K562 (cell line): ENCODE data around the gene MEF2C. TPM values are rescaled to one million over a fixed set of nuclear protein-coding genes. Genes with fewer than 3 reads are reported as not detected.
A peak's percentile ranks its signal among the peaks of the same experiment; 100 is the strongest.
"Not testable (repeated sequence)": the region's sequence is repeated elsewhere in the genome, so short reads cannot be mapped to it uniquely, and the experiment has no call there.

Experiments
- ATAC-seq: fragments of 200-7000 bp; cut with Tn5 transposase; 3 replicates; pipeline ENCODE4 v1.9.1; 2020; ENCODE audit warnings: moderate library complexity
- BruUV-seq: library from RNA; stranded (reverse); fragments of 400-500 nt; replicated peaks from 2 replicates; lab custom pipeline; 2021; lab: Mats Ljungman, UMichigan
- CTCF ChIA-PET: fragments of 300-600 bp; formaldehyde crosslinking; extraction: SDS; loops from one replicate; lab custom pipeline; 2021; ENCODE audit warnings: low intra/inter-chr PET ratio; lab: Yijun Ruan, JAX
- POLR2A ChIA-PET: fragments of 300-600, 350-650 bp; sonication (Branson Sonifier 250); formaldehyde crosslinking; extraction: SDS; loops from one replicate; lab custom pipeline; 2021; ENCODE audit warnings: antibody characterized with exemption, inconsistent platforms; lab: Yijun Ruan, JAX
- DNase-seq, 4 experiments: peaks; one replicate each; pipeline versions ENCODE4 v3.0.0 to v3.0.0-alpha.2; 2011 to 2018; ENCODE audit warnings: low spot score in 3 of 4, mixed read lengths in 3 of 4; ENCODE audit errors: extremely low read depth in 1 of 4
- FAIRE-seq: peaks from 2 replicates; lab custom pipeline; 2011; peaks lifted over from hg19 to GRCh38; lab: Jason Lieb, UNC
- H2AFZ ChIP-seq: 2 replicates; pipeline ENCODE4 v1.6.0; 2011; ENCODE audit warnings: low read depth, low read length, control low read depth, inconsistent platforms
- H3K27ac ChIP-seq: fragments of 200-600 bp; 3 replicates; pipeline ENCODE4 v1.8.0; 2011; ENCODE audit warnings: low read depth, mild to moderate bottlenecking, control low read depth, inconsistent platforms, low read length, moderate library complexity, mixed read lengths; ENCODE audit errors: extremely low read depth
- H3K27me3 ChIP-seq, 2 experiments: fragments of 300-600 bp in 1 of 2; 2 replicates in 1 of 2; 3 replicates in 1 of 2; pipeline versions ENCODE4 v1.6.0 to v1.8.0; 2011; ENCODE audit warnings: inconsistent platforms in 2 of 2, low read length in 2 of 2, mild to moderate bottlenecking in 1 of 2, mixed read lengths in 1 of 2, moderate library complexity in 1 of 2; ENCODE audit not compliant: control insufficient read depth in 2 of 2, insufficient read depth in 2 of 2
- H3K36me3 ChIP-seq: fragments of 300-600 bp; 3 replicates; pipeline ENCODE4 v1.8.0; 2011; ENCODE audit warnings: mild to moderate bottlenecking, low read length, inconsistent platforms; ENCODE audit not compliant: control insufficient read depth, insufficient read depth
- H3K4me1 ChIP-seq, 2 experiments: fragments of 200-600 bp in 1 of 2; replicated peaks in 1 of 2; 2 replicates in 1 of 2; 3 replicates in 1 of 2; pipeline versions ENCODE4 v1.5.1 to v1.8.0; 2011; ENCODE audit warnings: inconsistent platforms in 2 of 2, low read length in 2 of 2, mild to moderate bottlenecking in 1 of 2, mixed read lengths in 1 of 2, moderate library complexity in 1 of 2; ENCODE audit not compliant: control insufficient read depth in 2 of 2, insufficient read depth in 2 of 2
- H3K4me2 ChIP-seq: 2 replicates; pipeline ENCODE4 v1.6.1; 2011; ENCODE audit warnings: low read length, control low read depth, inconsistent platforms, mixed read lengths; ENCODE audit not compliant: insufficient read depth
- H3K4me3 ChIP-seq: fragments of 200-600 bp; sonication (generic), shearing (Covaris generic); 2 replicates; pipeline ENCODE4 v1.5.1; 2016; ENCODE audit warnings: control low read depth, inconsistent platforms
- H3K79me2 ChIP-seq: fragments of 200-600 bp; 3 replicates; pipeline ENCODE4 v1.8.0; 2011; ENCODE audit warnings: low read length, inconsistent platforms; ENCODE audit not compliant: control insufficient read depth, insufficient read depth
- H3K9ac ChIP-seq, 2 experiments: 2 replicates each; pipeline versions ENCODE4 v1.6.0 to v1.6.1; 2011; ENCODE audit warnings: low read depth in 2 of 2, low read length in 2 of 2, control low read depth in 1 of 2, inconsistent platforms in 1 of 2, mild to moderate bottlenecking in 1 of 2, mixed read lengths in 1 of 2; ENCODE audit not compliant: insufficient read depth in 1 of 2
- H3K9me1 ChIP-seq: one replicate; pipeline ENCODE4 v1.6.0; 2011; ENCODE audit warnings: inconsistent platforms, mild to moderate bottlenecking, low read length, moderate library complexity; ENCODE audit not compliant: control insufficient read depth, insufficient read depth
- H3K9me3 ChIP-seq: replicated peaks from 2 replicates; pipeline ENCODE4 v1.5.1; 2011; ENCODE audit warnings: low read depth, low read length, inconsistent platforms; ENCODE audit not compliant: control insufficient read depth, insufficient read depth
- H4K20me1 ChIP-seq: replicated peaks from 2 replicates; pipeline ENCODE4 v1.6.1; 2011; ENCODE audit warnings: low read length, inconsistent platforms, mixed read lengths; ENCODE audit not compliant: control insufficient read depth, insufficient read depth
- ARID2 ChIP-seq: fragments of 450-650 bp; IDR thresholded peaks from 2 replicates; pipeline ENCODE4 v1.6.1; 2017; ENCODE audit warnings: antibody characterized with exemption, mild to moderate bottlenecking
- BCOR ChIP-seq: fragments of 450-650 bp; IDR thresholded peaks from 2 replicates; pipeline ENCODE4 v1.6.1; 2016
- CBX3 ChIP-seq, 2 experiments: IDR thresholded peaks; 1 replicate in 1 of 2; 2 replicates in 1 of 2; pipeline ENCODE4 v1.6.1; 2012; ENCODE audit warnings: inconsistent platforms in 2 of 2, low read length in 2 of 2, borderline replicate concordance in 1 of 2, control low read depth in 1 of 2
- CEBPB ChIP-seq: fragments of 450-650 bp; IDR thresholded peaks from 2 replicates; pipeline ENCODE4 v1.6.1; 2016; ENCODE audit warnings: missing genetic modification characterization, missing compliant biosample characterization
- KDM5B ChIP-seq: fragments of 200-600 bp; sonication (generic); IDR thresholded peaks from 2 replicates; pipeline ENCODE4 v1.6.1; 2012; ENCODE audit warnings: low read depth, mild to moderate bottlenecking, moderate library complexity, low read length, control low read depth, inconsistent platforms; ENCODE audit not compliant: insufficient replicate concordance
- RFX5 ChIP-seq: IDR thresholded peaks from 2 replicates; pipeline ENCODE4 v1.6.1; 2011; ENCODE audit warnings: low read depth, mild to moderate bottlenecking, improper control_type of control experiment, low read length
- SUPT5H ChIP-seq: fragments of 450-650 bp; IDR thresholded peaks from 2 replicates; pipeline ENCODE4 v1.6.1; 2016
- ZNF146 ChIP-seq: IDR thresholded peaks from one replicate; pipeline ENCODE4 v1.6.1; 2018; ENCODE audit warnings: missing compliant biosample characterization; ENCODE audit not compliant: unreplicated experiment
- WGBS: fragments of 100-300 bp; shearing (Covaris generic); methylation state at CpG from one replicate; pipeline ENCODE4 v1.1.6; 2016; ENCODE audit warnings: low coverage, mixed read lengths; ENCODE audit not compliant: insufficient coverage; ENCODE audit errors: missing lambda C conversion rate; 5-methylcytosine and 5-hydroxymethylcytosine counted together
- in situ Hi-C: fragments of 300-500 bp; cut with MboI; formaldehyde crosslinking; loops from 4 replicates; pipeline ENCODE4 v1.15.0; 2018; ENCODE audit warnings: inconsistent platforms, mixed read lengths
- intact Hi-C: fragments of 100-400 bp; cut with micrococcal nuclease; formaldehyde crosslinking; loops from 2 replicates; pipeline ENCODE4 v1.14.2; 2022
- polyA plus RNA-seq, 8 experiments: library from polyadenylated mRNA; depleted of rRNA in 4 of 8; stranded (reverse) in 5 of 8; unstranded in 3 of 8; fragments of >200 nt; fragmentation: Nextera tagmentation in 2 of 8; fragmentation: Illumina TruSeq in 1 of 8; extraction: Ambion mirVana in 2 of 8; extraction: Trizol in 1 of 8; gene quantifications; 2 replicates each; pipeline versions ENCODE4 v1.2.1 to v1.2.3, GENCODE V29; 2011 to 2014; ENCODE audit warnings: inconsistent platforms in 1 of 8, missing spikeins in 1 of 8
- total RNA-seq, 7 experiments: library from RNA; depleted of rRNA in 6 of 7; stranded (reverse); fragments of >200 nt in 6 of 7; fragmentation: Illumina TruSeq in 2 of 7; extraction: Trizol in 2 of 7; gene quantifications; 2 replicates each; pipeline versions ENCODE4 v1.2.1 to v1.2.3, GENCODE V29; 2011 to 2021; ENCODE audit warnings: low replicate concordance in 1 of 7

The MEF2C gene
- total and polyA plus RNA-seq, 9 of the 15 experiments (the other 6 are each of a cell fraction or from before 2014, with no cell fraction given) = 25.1 to 67.8 (median 58.3) TPM

- FAIRE-seq, H3K9me3 ChIP-seq, H3K9me1 ChIP-seq, H3K4me3 ChIP-seq, H3K4me2 ChIP-seq, CTCF ChIA-PET, H3K27ac ChIP-seq, H3K79me2 ChIP-seq, H3K9ac ChIP-seq, H3K27me3 ChIP-seq, DNase-seq, POLR2A ChIA-PET, in situ Hi-C loops, H3K4me1 ChIP-seq: not testable (repeated sequence)
- TF ChIP-seq ZNF146 = peak; percentile 71
- 0 out of 2 replicates have a peak, but pooled peaks have one; percentile 27 for TF ChIP-seq BCOR
- TF ChIP-seq, all 486 proteins: peak for 2; not testable (repeated sequence) for 484
- ATAC-seq, intact Hi-C loops, H3K36me3 ChIP-seq, BruUV-seq, H2AFZ ChIP-seq, H4K20me1 ChIP-seq: not testable (repeated sequence)
- 86% methylated on average over 1 of the region's 3 CpGs for WGBS
These were observed 89.2 kb downstream of the MEF2C start for GRCh38 chr5:88793797-88794196.

GRCh38 chr5:88792144-88792840 is 90.7 kb downstream of the MEF2C start:
- no peak overlapping the region for H3K9ac ChIP-seq
- H4K20me1 ChIP-seq = no peaks in the 10 kb centered on the region
- H3K9me3 ChIP-seq = no peaks in the 10 kb centered on the region
- TF ChIP-seq SUPT5H = no peak
- TF ChIP-seq CEBPB (tag) = no peak
- no peak for TF ChIP-seq CBX3 (IDR thresholded peaks at IDR 0.05; ENCODE audit: borderline replicate concordance in 1 of 2, low read length in 2 of 2)
- no peak for TF ChIP-seq RFX5
- TF ChIP-seq KDM5B = no peak
- TF ChIP-seq ARID2 = no peak
- ChIA-PET CTCF (no interaction called here), POLR2A (no interaction called here)
- H2AFZ ChIP-seq = no peak overlapping the region
- FAIRE-seq (no peak), DNase-seq (no peak), ATAC-seq (no peak)
- WGBS = 63% methylated on average over 2 of the region's 2 CpGs
- H3K27ac ChIP-seq = no peak overlapping the region; the same call in 2 of the 3 replicates
- no peak overlapping the region for H3K4me2 ChIP-seq
- H3K36me3 ChIP-seq = no peaks in the 10 kb centered on the region; the same call in 2 of the 3 replicates
- H3K79me2 ChIP-seq = no peaks in the 10 kb centered on the region
- intact Hi-C loops (no loop called here), in situ Hi-C loops (no loop called here)
- H3K4me3 ChIP-seq = no peak overlapping the region
- H3K4me1 ChIP-seq = no peaks in the 10 kb centered on the region
- H3K27me3 ChIP-seq = no peaks in the 10 kb centered on the region
- no peaks in the 10 kb centered on the region for H3K9me1 ChIP-seq
- BruUV-seq = no TSS peak
